Measurements from ENCODE around the gene NOXA1.

NOXA1 gene

GRCh38 chr9:137479892-137480685 is 56.9 kb downstream of the NOXA1 start:
- TF ChIP-seq CTCF (IDR thresholded peaks at IDR 0.05; ENCODE audit: low read depth, low read length, missing control alignments) = no peak
- no peak for DNase-seq (ENCODE audit: low read depth)
- no peak overlapping the region for H3K4me3 ChIP-seq (ENCODE audit: low read depth, low read length)

- TF ChIP-seq CTCF (IDR thresholded peaks at IDR 0.05; ENCODE audit: low read depth, low read length, missing control alignments) = no peak
- no peak overlapping the region for H3K4me3 ChIP-seq (ENCODE audit: low read depth, low read length)
- DNase-seq (ENCODE audit: low read depth) = no peak
Observed at GRCh38 chr9:137480686-137481683, 57.8 kb downstream of the NOXA1 start.

GRCh38 chr9:137482094-137482781 is 59.0 kb downstream of the NOXA1 start:
- H3K4me3 ChIP-seq (ENCODE audit: low read depth, low read length) = no peak overlapping the region
- DNase-seq (ENCODE audit: low read depth) = no peak
- no peak for TF ChIP-seq CTCF (IDR thresholded peaks at IDR 0.05; ENCODE audit: low read depth, low read length, missing control alignments)
